Liver (tissue), 3 donors: Measurements from ENCODE around the gene OR2T27.
"Not testable (repeated sequence)": the region's sequence is repeated elsewhere in the genome, so short reads cannot be mapped to it uniquely, and the experiment has no call there.

Source experiments
- ATF3 ChIP-seq: IDR thresholded peaks from 2 replicates; pipeline ENCODE4 v1.6.1; 2016; ENCODE audit warnings: antibody characterized with exemption
- CTCF ChIP-seq: fragments of 150-350 bp; IDR thresholded peaks from 2 replicates; pipeline ENCODE4 v1.5.1; 2017; ENCODE audit warnings: improper control_type of control experiment, low read depth, low read length; ENCODE audit not compliant: missing input control
- GABPA ChIP-seq, 2 donors: IDR thresholded peaks in 1 of 2; conservative IDR thresholded peaks in 1 of 2; 2 replicates each; pipeline ENCODE4 v1.6.1; 2016; ENCODE audit warnings: antibody characterized with exemption in 2 of 2, mild to moderate bottlenecking in 1 of 2, moderate library complexity in 1 of 2
- HNF4A ChIP-seq, 2 donors: conservative IDR thresholded peaks; 2 replicates each; pipeline ENCODE4 v1.6.1; 2016; ENCODE audit warnings: antibody characterized with exemption in 2 of 2, mild to moderate bottlenecking in 2 of 2
- HNF4G ChIP-seq: IDR thresholded peaks from 2 replicates; pipeline ENCODE4 v1.6.1; 2016; ENCODE audit warnings: antibody characterized with exemption
- MAX ChIP-seq: IDR thresholded peaks from 2 replicates; pipeline ENCODE4 v1.6.1; 2016; ENCODE audit warnings: antibody characterized with exemption
- RAD21 ChIP-seq, 2 donors: IDR thresholded peaks; 2 replicates each; pipeline ENCODE4 v1.6.1; 2016; ENCODE audit warnings: antibody characterized with exemption in 2 of 2, mild to moderate bottlenecking in 2 of 2
- REST ChIP-seq: IDR thresholded peaks from 2 replicates; pipeline ENCODE4 v1.6.1; 2016; ENCODE audit warnings: antibody characterized with exemption, mild to moderate bottlenecking
- RXRA ChIP-seq, 2 donors: IDR thresholded peaks; 2 replicates each; pipeline ENCODE4 v1.6.1; 2017 to 2018; ENCODE audit warnings: antibody characterized with exemption in 2 of 2, mild to moderate bottlenecking in 1 of 2
- TAF1 ChIP-seq: conservative IDR thresholded peaks from 2 replicates; pipeline ENCODE4 v1.6.1; 2016; ENCODE audit warnings: antibody characterized with exemption, mild to moderate bottlenecking
- YY1 ChIP-seq: IDR thresholded peaks from 2 replicates; pipeline ENCODE4 v1.6.1; 2016; ENCODE audit warnings: antibody characterized with exemption, mild to moderate bottlenecking
- donor health status: healthy.
- donor health status: healthy.

- not testable (repeated sequence) for TF ChIP-seq YY1; GABPA (IDR thresholded peaks at IDR 0.05 in 1 of 2, conservative IDR thresholded peaks at IDR 0.05 in 1 of 2); CTCF; MAX; HNF4A (conservative IDR thresholded peaks at IDR 0.05); REST; TAF1; RXRA (IDR thresholded peaks at IDR 0.05); HNF4G; RAD21 (IDR thresholded peaks at IDR 0.05); ATF3
These were observed 20.3 kb downstream of the OR2T27 start, which contains the start of gene OR2T11 for GRCh38 chr1:248634991-248635390.
